Measurements from ENCODE around the gene WWP2. TPM values are rescaled to one million over a fixed set of nuclear protein-coding genes. Genes with fewer than 3 reads are reported as not detected.

The WWP2 gene
- total and polyA plus RNA-seq, 4 donors: 26.1 to 86.6 (median 43.4) TPM

DNA sequence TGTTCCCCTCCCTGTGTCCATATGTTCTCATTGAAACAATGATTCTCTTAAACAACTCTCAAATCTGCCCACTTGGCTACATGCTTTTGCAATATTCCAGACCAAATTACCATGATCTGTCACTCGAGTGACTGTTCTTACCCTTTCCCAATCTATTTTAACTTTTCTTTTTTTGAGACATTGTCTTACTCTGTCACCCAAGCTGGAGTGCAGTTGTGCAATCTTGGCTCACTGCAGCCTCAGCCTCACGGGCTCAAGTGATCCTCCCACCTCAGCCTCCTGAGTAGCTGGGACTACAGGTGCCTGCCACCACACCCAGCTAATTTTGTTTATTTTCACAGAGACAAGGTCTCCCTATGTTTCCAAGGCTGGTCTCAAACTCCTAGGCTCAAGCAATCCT is 130.2 kb downstream of the WWP2 start:
- Histone ChIP-seq H3K9ac (ENCODE audit: insufficient read depth in 1 of 2, low read length in 2 of 2) (no peak overlapping the region), H3K36me3 (ENCODE audit: control insufficient read depth in 4 of 4, insufficient read depth in 4 of 4, low read length in 4 of 4) (peaks cover 0 to 13% (median 8%) of the 10 kb centered on the region in 4 donors), H3K27ac (ENCODE audit: low read depth in 1 of 2, low read length in 1 of 2) (no peak overlapping the region), H3K9me3 (ENCODE audit: control insufficient read depth in 4 of 4, insufficient read depth in 3 of 4, low read length in 3 of 4) (no peaks in the 10 kb centered on the region), H3K4me3 (no peak overlapping the region), H3K27me3 (ENCODE audit: control insufficient read depth in 3 of 3, insufficient read depth in 3 of 3, low read length in 2 of 3) (no peaks in the 10 kb centered on the region), H3K4me1 (ENCODE audit: control insufficient read depth in 5 of 5, insufficient read depth in 5 of 5, low read length in 5 of 5) (peaks cover 0 to 8% (median 2%) of the 10 kb centered on the region in 5 donors)
- TF ChIP-seq, protein P1, sequence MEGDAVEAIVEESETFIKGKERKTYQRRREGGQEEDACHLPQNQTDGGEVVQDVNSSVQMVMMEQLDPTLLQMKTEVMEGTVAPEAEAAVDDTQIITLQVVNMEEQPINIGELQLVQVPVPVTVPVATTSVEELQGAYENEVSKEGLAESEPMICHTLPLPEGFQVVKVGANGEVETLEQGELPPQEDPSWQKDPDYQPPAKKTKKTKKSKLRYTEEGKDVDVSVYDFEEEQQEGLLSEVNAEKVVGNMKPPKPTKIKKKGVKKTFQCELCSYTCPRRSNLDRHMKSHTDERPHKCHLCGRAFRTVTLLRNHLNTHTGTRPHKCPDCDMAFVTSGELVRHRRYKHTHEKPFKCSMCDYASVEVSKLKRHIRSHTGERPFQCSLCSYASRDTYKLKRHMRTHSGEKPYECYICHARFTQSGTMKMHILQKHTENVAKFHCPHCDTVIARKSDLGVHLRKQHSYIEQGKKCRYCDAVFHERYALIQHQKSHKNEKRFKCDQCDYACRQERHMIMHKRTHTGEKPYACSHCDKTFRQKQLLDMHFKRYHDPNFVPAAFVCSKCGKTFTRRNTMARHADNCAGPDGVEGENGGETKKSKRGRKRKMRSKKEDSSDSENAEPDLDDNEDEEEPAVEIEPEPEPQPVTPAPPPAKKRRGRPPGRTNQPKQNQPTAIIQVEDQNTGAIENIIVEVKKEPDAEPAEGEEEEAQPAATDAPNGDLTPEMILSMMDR (IDR thresholded peaks at IDR 0.05; ENCODE audit: control extremely low read depth, extremely low read depth): no peak
- no peak for DNase-seq
- WGBS, 2 donors: 79 to 87% methylated on average over 2 of the region's 2 CpGs
- ATAC-seq (ENCODE audit: insufficient read depth, low FRiP score): no peak

DNA sequence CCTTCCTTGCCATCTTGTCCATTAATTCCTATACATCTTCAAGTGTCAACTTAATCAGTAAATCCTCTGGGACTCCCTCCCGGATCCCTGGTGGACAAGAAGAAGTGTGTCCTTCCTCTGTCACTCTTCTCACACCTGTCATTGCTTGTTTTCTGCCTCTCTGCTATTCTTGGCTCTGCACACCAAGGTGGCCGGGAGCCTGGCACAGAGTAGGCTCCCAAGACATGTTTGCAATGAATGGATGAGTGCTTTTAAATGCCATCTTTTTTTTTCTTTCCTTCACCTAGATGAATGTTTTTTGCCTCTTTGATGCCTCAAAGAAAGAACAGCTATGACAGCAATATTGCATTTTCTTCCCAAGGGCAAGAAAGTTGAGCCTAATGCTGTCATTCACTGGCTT is 131.0 kb downstream of the WWP2 start:
- Histone ChIP-seq H3K27me3 (ENCODE audit: control insufficient read depth in 3 of 3, insufficient read depth in 3 of 3, low read length in 2 of 3) (no peaks in the 10 kb centered on the region), H3K9ac (ENCODE audit: insufficient read depth in 1 of 2, low read length in 2 of 2) (no peak overlapping the region), H3K27ac (ENCODE audit: low read depth in 1 of 2, low read length in 1 of 2) (no peak overlapping the region), H3K4me1 (ENCODE audit: control insufficient read depth in 5 of 5, insufficient read depth in 5 of 5, low read length in 5 of 5) (peaks cover 0 to 8% (median 2%) of the 10 kb centered on the region in 5 donors), H3K9me3 (ENCODE audit: control insufficient read depth in 4 of 4, insufficient read depth in 3 of 4, low read length in 3 of 4) (no peaks in the 10 kb centered on the region), H3K4me3 (no peak overlapping the region), H3K36me3 (ENCODE audit: control insufficient read depth in 4 of 4, insufficient read depth in 4 of 4, low read length in 4 of 4) (peaks cover 0 to 11% (median 7%) of the 10 kb centered on the region in 4 donors)
- ATAC-seq (ENCODE audit: insufficient read depth, low FRiP score): no peak
- TF ChIP-seq, protein P1 (IDR thresholded peaks at IDR 0.05; ENCODE audit: control extremely low read depth, extremely low read depth): no peak
- DNase-seq: no peak
- WGBS, 2 donors: 86 to 92% methylated on average over 2 of the region's 2 CpGs

DNA sequence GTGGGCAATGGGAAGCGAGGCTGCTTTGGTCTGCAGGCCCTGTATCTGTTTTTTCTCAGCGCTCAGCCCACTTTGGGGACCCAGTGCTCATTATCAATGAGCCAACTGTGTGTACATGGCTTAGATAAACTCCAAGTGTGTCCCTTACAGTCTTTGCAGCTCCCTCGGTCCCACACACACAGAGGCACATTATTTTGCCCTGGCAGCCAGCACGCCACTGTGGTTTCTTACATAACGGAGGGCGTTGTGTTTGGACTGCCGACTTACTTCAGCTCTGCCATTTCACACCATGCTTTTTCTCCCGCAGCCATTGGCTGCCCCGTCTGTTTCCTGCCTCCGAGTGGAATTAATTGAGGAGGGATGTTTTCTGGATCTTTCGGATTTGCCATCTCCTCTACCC is 132.5 kb downstream of the WWP2 start:
- H3K9ac ChIP-seq (ENCODE audit: insufficient read depth in 1 of 2, low read length in 2 of 2): no peak overlapping the region
- TF ChIP-seq, protein P1 (IDR thresholded peaks at IDR 0.05; ENCODE audit: control extremely low read depth, extremely low read depth): no peak
- no peak for ATAC-seq (ENCODE audit: insufficient read depth, low FRiP score)
- no peaks in the 10 kb centered on the region for H3K9me3 ChIP-seq (ENCODE audit: control insufficient read depth in 4 of 4, insufficient read depth in 3 of 4, low read length in 3 of 4)
- no peak overlapping the region for H3K27ac ChIP-seq (ENCODE audit: low read depth in 1 of 2, low read length in 1 of 2)
- no peak overlapping the region for H3K4me3 ChIP-seq
- DNase-seq: no peak
- peaks cover 0 to 6% (median 0%) of the 10 kb centered on the region in 4 donors for H3K36me3 ChIP-seq (ENCODE audit: control insufficient read depth in 4 of 4, insufficient read depth in 4 of 4, low read length in 4 of 4)
- WGBS, 2 donors: 86 to 88% methylated on average over 11 of the region's 11 CpGs
- H3K27me3 ChIP-seq (ENCODE audit: control insufficient read depth in 3 of 3, insufficient read depth in 3 of 3, low read length in 2 of 3): no peaks in the 10 kb centered on the region
- peaks cover 0 to 8% (median 0%) of the 10 kb centered on the region in 5 donors for H3K4me1 ChIP-seq (ENCODE audit: control insufficient read depth in 5 of 5, insufficient read depth in 5 of 5, low read length in 5 of 5)

DNA sequence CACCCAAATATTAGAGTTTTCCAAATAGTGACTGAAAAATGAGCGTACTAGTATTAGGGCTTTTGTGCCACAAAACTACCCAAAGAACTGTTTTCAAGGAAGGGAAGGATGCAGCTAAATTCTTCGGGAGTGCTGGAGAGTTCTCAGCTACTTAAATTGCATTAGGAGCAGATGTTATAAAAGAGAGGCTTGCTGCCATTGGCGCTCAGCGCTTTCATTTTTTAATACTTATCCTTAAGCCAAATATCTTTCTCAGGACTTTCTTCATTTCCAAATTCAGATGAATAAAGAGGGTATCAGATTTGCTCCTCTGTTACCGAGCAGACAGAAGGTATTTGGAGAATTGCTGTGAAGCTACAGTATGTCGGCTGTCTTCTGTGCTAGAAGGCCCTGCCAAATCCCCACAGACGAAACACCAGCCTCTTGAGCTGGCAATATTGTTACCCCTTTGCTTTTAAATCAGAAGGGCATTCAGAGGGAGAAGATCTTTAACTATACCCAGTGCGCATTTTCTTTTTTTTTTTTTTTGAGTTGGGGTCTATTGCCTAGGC is 141.8 kb downstream of the WWP2 start:
- no peak for ATAC-seq (ENCODE audit: insufficient read depth, low FRiP score)
- DNase-seq: no peak

More for the DNA sequence above, 141.8 kb downstream of the WWP2 start:
- peaks cover 2 to 8% (median 5%) of the 10 kb centered on the region in 4 donors for H3K36me3 ChIP-seq (ENCODE audit: control insufficient read depth in 4 of 4, insufficient read depth in 4 of 4, low read length in 4 of 4)
- no peak overlapping the region for H3K9ac ChIP-seq (ENCODE audit: insufficient read depth in 1 of 2, low read length in 2 of 2)
- TF ChIP-seq, protein P1 (IDR thresholded peaks at IDR 0.05; ENCODE audit: control extremely low read depth, extremely low read depth): no peak
- H3K4me3 ChIP-seq: no peak overlapping the region
- WGBS, 2 donors: 90 to 92% methylated on average over 8 of the region's 8 CpGs
- H3K27ac ChIP-seq (ENCODE audit: low read depth in 1 of 2, low read length in 1 of 2): no peak overlapping the region
- H3K4me1 ChIP-seq (ENCODE audit: control insufficient read depth in 5 of 5, insufficient read depth in 5 of 5, low read length in 5 of 5): no peaks in the 10 kb centered on the region
- no peaks in the 10 kb centered on the region for H3K9me3 ChIP-seq (ENCODE audit: control insufficient read depth in 4 of 4, insufficient read depth in 3 of 4, low read length in 3 of 4)
- no peaks in the 10 kb centered on the region for H3K27me3 ChIP-seq (ENCODE audit: control insufficient read depth in 3 of 3, insufficient read depth in 3 of 3, low read length in 2 of 3)
